ENCODE results near the gene COX5A.

GRCh38 chr15:74978503-74978902 is 40.6 kb upstream of the COX5A start:
- TF ChIP-seq CTCF (conservative IDR thresholded peaks at IDR 0.05; ENCODE audit: low read length) (no peak), EZH2phosphoT487 (IDR thresholded peaks at IDR 0.05; ENCODE audit: borderline replicate concordance, low read depth, low read length) (no peak)
